GM23338 (cell line): ENCODE data around the gene CABLES1.

Source experiments
- CREB1 ChIP-seq: fragments of 250-450 bp; sonication (Bioruptor Pico); IDR thresholded peaks from 2 replicates; pipeline ENCODE4 v1.5.0; 2020; ENCODE audit warnings: low read depth, mild to moderate bottlenecking, moderate library complexity
- EZH2 ChIP-seq: fragments of 200-600 bp; sonication (generic); IDR thresholded peaks from one replicate; pipeline ENCODE4 v1.8.0; 2017; ENCODE audit warnings: antibody characterized with exemption, mild to moderate bottlenecking, low read depth; ENCODE audit not compliant: unreplicated experiment
- EZH2phosphoT487 ChIP-seq: fragments of 200-600 bp; sonication (generic); IDR thresholded peaks from one replicate; pipeline ENCODE4 v1.8.1; 2018; ENCODE audit warnings: antibody characterized with exemption; ENCODE audit not compliant: unreplicated experiment
- JUNB ChIP-seq: IDR thresholded peaks from one replicate; pipeline ENCODE4 v1.6.1; 2016; ENCODE audit warnings: antibody characterized with exemption; ENCODE audit not compliant: unreplicated experiment
- NANOG ChIP-seq: IDR thresholded peaks from 2 replicates; pipeline ENCODE4 v1.6.1; 2016; ENCODE audit warnings: antibody characterized with exemption, borderline replicate concordance
- POLR2AphosphoS5 ChIP-seq: IDR thresholded peaks from 2 replicates; pipeline ENCODE4 v1.6.1; 2016; ENCODE audit warnings: antibody characterized with exemption, low read depth
- STAT1 ChIP-seq: IDR thresholded peaks from one replicate; pipeline ENCODE4 v1.6.1; 2016; ENCODE audit warnings: antibody characterized with exemption; ENCODE audit not compliant: unreplicated experiment
- ZNF114 ChIP-seq: fragments of 250-450 bp; sonication (Bioruptor Pico); IDR thresholded peaks from 2 replicates; pipeline ENCODE4 v1.5.0; 2020; ENCODE audit warnings: mild to moderate bottlenecking, moderate library complexity
- ZNF331 ChIP-seq: fragments of 250-450 bp; sonication (Bioruptor Pico); IDR thresholded peaks from 2 replicates; pipeline ENCODE4 v1.5.0; 2020; ENCODE audit warnings: low read depth, mild to moderate bottlenecking, moderate library complexity
- TF ChIP-seq, protein P1 (sequence below), 2 experiments: fragments of 200-600 bp in 1 of 2; sonication (generic) in 1 of 2; conservative IDR thresholded peaks; 2 replicates each; pipeline versions ENCODE4 v1.5.1 to v1.6.1; 2016 to 2017; ENCODE audit warnings: antibody characterized with exemption in 2 of 2, low read depth in 2 of 2, mild to moderate bottlenecking in 2 of 2, moderate library complexity in 1 of 2
- TF ChIP-seq, protein P2 (sequence below): IDR thresholded peaks from one replicate; pipeline ENCODE4 v1.6.1; 2018; ENCODE audit warnings: antibody characterized with exemption; ENCODE audit not compliant: unreplicated experiment
- TF ChIP-seq, protein P3 (sequence below): fragments of 250-450 bp; sonication (Bioruptor Pico); IDR thresholded peaks from 2 replicates; pipeline ENCODE4 v1.5.0; 2020; ENCODE audit warnings: mild to moderate bottlenecking, moderate library complexity

GRCh38 chr18:23226930-23227725, 91.8 kb downstream of the CABLES1 start:
- TF ChIP-seq, protein P1, sequence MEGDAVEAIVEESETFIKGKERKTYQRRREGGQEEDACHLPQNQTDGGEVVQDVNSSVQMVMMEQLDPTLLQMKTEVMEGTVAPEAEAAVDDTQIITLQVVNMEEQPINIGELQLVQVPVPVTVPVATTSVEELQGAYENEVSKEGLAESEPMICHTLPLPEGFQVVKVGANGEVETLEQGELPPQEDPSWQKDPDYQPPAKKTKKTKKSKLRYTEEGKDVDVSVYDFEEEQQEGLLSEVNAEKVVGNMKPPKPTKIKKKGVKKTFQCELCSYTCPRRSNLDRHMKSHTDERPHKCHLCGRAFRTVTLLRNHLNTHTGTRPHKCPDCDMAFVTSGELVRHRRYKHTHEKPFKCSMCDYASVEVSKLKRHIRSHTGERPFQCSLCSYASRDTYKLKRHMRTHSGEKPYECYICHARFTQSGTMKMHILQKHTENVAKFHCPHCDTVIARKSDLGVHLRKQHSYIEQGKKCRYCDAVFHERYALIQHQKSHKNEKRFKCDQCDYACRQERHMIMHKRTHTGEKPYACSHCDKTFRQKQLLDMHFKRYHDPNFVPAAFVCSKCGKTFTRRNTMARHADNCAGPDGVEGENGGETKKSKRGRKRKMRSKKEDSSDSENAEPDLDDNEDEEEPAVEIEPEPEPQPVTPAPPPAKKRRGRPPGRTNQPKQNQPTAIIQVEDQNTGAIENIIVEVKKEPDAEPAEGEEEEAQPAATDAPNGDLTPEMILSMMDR (conservative IDR thresholded peaks at IDR 0.05; ENCODE audit: low read depth in 2 of 2): no peak
- TF ChIP-seq, protein P2, sequence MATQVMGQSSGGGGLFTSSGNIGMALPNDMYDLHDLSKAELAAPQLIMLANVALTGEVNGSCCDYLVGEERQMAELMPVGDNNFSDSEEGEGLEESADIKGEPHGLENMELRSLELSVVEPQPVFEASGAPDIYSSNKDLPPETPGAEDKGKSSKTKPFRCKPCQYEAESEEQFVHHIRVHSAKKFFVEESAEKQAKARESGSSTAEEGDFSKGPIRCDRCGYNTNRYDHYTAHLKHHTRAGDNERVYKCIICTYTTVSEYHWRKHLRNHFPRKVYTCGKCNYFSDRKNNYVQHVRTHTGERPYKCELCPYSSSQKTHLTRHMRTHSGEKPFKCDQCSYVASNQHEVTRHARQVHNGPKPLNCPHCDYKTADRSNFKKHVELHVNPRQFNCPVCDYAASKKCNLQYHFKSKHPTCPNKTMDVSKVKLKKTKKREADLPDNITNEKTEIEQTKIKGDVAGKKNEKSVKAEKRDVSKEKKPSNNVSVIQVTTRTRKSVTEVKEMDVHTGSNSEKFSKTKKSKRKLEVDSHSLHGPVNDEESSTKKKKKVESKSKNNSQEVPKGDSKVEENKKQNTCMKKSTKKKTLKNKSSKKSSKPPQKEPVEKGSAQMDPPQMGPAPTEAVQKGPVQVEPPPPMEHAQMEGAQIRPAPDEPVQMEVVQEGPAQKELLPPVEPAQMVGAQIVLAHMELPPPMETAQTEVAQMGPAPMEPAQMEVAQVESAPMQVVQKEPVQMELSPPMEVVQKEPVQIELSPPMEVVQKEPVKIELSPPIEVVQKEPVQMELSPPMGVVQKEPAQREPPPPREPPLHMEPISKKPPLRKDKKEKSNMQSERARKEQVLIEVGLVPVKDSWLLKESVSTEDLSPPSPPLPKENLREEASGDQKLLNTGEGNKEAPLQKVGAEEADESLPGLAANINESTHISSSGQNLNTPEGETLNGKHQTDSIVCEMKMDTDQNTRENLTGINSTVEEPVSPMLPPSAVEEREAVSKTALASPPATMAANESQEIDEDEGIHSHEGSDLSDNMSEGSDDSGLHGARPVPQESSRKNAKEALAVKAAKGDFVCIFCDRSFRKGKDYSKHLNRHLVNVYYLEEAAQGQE: no peak
- TF ChIP-seq EZH2: no peak
- no peak for TF ChIP-seq POLR2AphosphoS5
- TF ChIP-seq ZNF114: no peak
- TF ChIP-seq EZH2phosphoT487: no peak
- TF ChIP-seq CREB1: no peak
- no peak for TF ChIP-seq STAT1
- no peak for TF ChIP-seq ZNF331 (CRISPR knock-in tag)
- no peak for TF ChIP-seq JUNB
- TF ChIP-seq, protein P3, sequence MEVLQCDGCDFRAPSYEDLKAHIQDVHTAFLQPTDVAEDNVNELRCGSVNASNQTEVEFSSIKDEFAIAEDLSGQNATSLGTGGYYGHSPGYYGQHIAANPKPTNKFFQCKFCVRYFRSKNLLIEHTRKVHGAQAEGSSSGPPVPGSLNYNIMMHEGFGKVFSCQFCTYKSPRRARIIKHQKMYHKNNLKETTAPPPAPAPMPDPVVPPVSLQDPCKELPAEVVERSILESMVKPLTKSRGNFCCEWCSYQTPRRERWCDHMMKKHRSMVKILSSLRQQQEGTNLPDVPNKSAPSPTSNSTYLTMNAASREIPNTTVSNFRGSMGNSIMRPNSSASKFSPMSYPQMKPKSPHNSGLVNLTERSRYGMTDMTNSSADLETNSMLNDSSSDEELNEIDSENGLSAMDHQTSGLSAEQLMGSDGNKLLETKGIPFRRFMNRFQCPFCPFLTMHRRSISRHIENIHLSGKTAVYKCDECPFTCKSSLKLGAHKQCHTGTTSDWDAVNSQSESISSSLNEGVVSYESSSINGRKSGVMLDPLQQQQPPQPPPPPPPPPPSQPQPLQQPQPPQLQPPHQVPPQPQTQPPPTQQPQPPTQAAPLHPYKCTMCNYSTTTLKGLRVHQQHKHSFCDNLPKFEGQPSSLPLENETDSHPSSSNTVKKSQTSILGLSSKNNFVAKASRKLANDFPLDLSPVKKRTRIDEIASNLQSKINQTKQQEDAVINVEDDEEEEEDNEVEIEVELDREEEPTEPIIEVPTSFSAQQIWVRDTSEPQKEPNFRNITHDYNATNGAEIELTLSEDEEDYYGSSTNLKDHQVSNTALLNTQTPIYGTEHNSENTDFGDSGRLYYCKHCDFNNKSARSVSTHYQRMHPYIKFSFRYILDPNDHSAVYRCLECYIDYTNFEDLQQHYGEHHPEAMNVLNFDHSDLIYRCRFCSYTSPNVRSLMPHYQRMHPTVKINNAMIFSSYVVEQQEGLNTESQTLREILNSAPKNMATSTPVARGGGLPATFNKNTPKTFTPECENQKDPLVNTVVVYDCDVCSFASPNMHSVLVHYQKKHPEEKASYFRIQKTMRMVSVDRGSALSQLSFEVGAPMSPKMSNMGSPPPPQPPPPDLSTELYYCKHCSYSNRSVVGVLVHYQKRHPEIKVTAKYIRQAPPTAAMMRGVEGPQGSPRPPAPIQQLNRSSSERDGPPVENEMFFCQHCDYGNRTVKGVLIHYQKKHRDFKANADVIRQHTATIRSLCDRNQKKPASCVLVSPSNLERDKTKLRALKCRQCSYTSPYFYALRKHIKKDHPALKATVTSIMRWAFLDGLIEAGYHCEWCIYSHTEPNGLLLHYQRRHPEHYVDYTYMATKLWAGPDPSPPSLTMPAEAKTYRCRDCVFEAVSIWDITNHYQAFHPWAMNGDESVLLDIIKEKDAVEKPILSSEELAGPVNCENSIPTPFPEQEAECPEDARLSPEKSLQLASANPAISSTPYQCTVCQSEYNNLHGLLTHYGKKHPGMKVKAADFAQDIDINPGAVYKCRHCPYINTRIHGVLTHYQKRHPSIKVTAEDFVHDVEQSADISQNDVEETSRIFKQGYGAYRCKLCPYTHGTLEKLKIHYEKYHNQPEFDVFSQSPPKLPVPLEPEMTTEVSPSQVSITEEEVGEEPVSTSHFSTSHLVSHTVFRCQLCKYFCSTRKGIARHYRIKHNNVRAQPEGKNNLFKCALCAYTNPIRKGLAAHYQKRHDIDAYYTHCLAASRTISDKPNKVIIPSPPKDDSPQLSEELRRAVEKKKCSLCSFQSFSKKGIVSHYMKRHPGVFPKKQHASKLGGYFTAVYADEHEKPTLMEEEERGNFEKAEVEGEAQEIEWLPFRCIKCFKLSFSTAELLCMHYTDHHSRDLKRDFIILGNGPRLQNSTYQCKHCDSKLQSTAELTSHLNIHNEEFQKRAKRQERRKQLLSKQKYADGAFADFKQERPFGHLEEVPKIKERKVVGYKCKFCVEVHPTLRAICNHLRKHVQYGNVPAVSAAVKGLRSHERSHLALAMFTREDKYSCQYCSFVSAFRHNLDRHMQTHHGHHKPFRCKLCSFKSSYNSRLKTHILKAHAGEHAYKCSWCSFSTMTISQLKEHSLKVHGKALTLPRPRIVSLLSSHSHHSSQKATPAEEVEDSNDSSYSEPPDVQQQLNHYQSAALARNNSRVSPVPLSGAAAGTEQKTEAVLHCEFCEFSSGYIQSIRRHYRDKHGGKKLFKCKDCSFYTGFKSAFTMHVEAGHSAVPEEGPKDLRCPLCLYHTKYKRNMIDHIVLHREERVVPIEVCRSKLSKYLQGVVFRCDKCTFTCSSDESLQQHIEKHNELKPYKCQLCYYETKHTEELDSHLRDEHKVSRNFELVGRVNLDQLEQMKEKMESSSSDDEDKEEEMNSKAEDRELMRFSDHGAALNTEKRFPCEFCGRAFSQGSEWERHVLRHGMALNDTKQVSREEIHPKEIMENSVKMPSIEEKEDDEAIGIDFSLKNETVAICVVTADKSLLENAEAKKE: no peak
- TF ChIP-seq NANOG: no peak
